GM12891 (cell line): ENCODE data around the gene RNF41.

ENCODE experiments used
- POLR2A ChIP-seq: IDR thresholded peaks from 2 replicates; pipeline ENCODE4 v1.6.1; 2011; ENCODE audit warnings: low read depth, low read length, control low read depth
- POLR2AphosphoS5 ChIP-seq: IDR thresholded peaks from 2 replicates; pipeline ENCODE4 v1.6.1; 2011; ENCODE audit warnings: low read depth, low read length, control low read depth
- POU2F2 ChIP-seq: IDR thresholded peaks from 2 replicates; pipeline ENCODE4 v1.6.1; 2011; ENCODE audit warnings: low read depth, mild to moderate bottlenecking, control low read depth, low read length, moderate library complexity
- SPI1 ChIP-seq: IDR thresholded peaks from 2 replicates; pipeline ENCODE4 v1.6.1; 2011; ENCODE audit warnings: low read depth, low read length, control low read depth
- TAF1 ChIP-seq: IDR thresholded peaks from 2 replicates; pipeline ENCODE4 v1.6.1; 2011; ENCODE audit warnings: low read depth, low read length, control low read depth

DNA sequence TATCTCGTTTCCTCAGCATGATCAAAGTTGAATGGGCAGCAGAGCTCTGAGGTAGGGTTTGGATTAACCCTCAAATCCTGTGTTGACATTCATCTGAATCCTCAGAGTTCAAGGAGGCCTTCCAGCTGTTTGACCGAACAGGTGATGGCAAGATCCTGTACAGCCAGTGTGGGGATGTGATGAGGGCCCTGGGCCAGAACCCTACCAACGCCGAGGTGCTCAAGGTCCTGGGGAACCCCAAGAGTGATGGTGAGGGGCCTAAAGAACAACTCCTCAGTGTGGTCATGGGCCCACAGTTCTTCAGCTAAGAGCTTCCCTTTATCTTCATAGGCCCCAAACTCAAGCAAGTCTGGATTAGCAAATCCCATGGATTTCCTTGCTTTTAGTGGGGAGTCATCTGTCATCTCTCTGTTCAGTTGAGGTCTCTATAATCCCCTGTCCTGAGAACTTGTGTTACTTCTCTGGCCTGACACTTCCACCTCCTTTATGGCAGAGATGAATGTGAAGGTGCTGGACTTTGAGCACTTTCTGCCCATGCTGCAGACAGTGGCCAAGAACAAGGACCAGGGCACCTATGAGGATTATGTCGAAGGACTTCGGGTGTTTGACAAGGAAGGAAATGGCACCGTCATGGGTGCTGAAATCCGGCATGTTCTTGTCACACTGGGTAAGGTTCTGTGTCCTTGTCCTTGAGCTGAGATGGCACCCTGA is 62.1 kb downstream of the RNF41 start:
- TF ChIP-seq POLR2A (no peak; the same call in 1 of the 2 replicates), SPI1 (no peak), POLR2AphosphoS5 (no peak; the same call in 1 of the 2 replicates), TAF1 (no peak), POU2F2 (no peak)
